OCI-LY7 (cell line): ENCODE results near the gene NEUROG1.

ENCODE experiments used
- CTCF ChIP-seq: fragments of 200-600 bp; sonication (generic); conservative IDR thresholded peaks from 2 replicates; pipeline ENCODE4 v1.5.1; 2014; ENCODE audit warnings: mild to moderate bottlenecking, antibody characterized with exemption, low read length, moderate library complexity, mixed read lengths
- EZH2phosphoT487 ChIP-seq: fragments of 200-600 bp; sonication (generic); IDR thresholded peaks from 2 replicates; pipeline ENCODE4 v1.6.1; 2018; ENCODE audit warnings: low read depth, borderline replicate concordance, mild to moderate bottlenecking, mixed run types, antibody characterized with exemption, low read length, moderate library complexity, mixed read lengths

- TF ChIP-seq CTCF: no peak
- no peak for TF ChIP-seq EZH2phosphoT487
Measured at GRCh38 chr5:135584918-135585317, 49.2 kb upstream of the NEUROG1 start.
